ENCODE measurements around the gene PAGE1. TPM values are rescaled to one million over a fixed set of nuclear protein-coding genes. Genes with fewer than 3 reads are reported as not detected.

PAGE1 gene
- total RNA-seq, 1 experiment from 2014 or later = not detected

GRCh38 chrX:49656533-49656932 lies 39.3 kb downstream of the PAGE1 start:
- TF ChIP-seq CEBPB (IDR thresholded peaks at IDR 0.05; ENCODE audit: low read depth) (no peak), POLR2A (IDR thresholded peaks at IDR 0.05; ENCODE audit: borderline replicate concordance, extremely low read depth, insufficient read depth, insufficient read length) (no peak), EGR1 (IDR thresholded peaks at IDR 0.05; ENCODE audit: low read depth) (no peak), YY1 (IDR thresholded peaks at IDR 0.05; ENCODE audit: extremely low read depth, insufficient replicate concordance, low read depth, low read length) (no peak), ZBTB33 (IDR thresholded peaks at IDR 0.05; ENCODE audit: extremely low read depth, insufficient replicate concordance, low read length) (no peak), JUND (IDR thresholded peaks at IDR 0.05) (no peak), REST (IDR thresholded peaks at IDR 0.05; ENCODE audit: low read depth) (no peak), EZH2phosphoT487 (IDR thresholded peaks at IDR 0.05; ENCODE audit: borderline replicate concordance) (no peak), SIN3A (IDR thresholded peaks at IDR 0.05; ENCODE audit: low read depth) (no peak), ATF3 (IDR thresholded peaks at IDR 0.05) (no peak), RAD21 (IDR thresholded peaks at IDR 0.05; ENCODE audit: low read depth) (no peak), FOSL1 (IDR thresholded peaks at IDR 0.05; ENCODE audit: low read depth) (no peak), MAX (IDR thresholded peaks at IDR 0.05) (no peak), CTCF (IDR thresholded peaks at IDR 0.05 in 2 of 3, conservative IDR thresholded peaks at IDR 0.05 in 1 of 3; ENCODE audit: borderline replicate concordance in 1 of 3, insufficient read depth in 1 of 3, low read depth in 2 of 3, low read length in 2 of 3) (no peak)
- DNase-seq (ENCODE audit: low read depth, low spot score) (no peak), ATAC-seq (no peak)
- Histone ChIP-seq H3K4me3 (replicated peaks in 1 of 2; ENCODE audit: low read depth in 1 of 2, low read length in 2 of 2) (no peak overlapping the region), H3K9me2 (ENCODE audit: insufficient read depth) (no peaks in the 10 kb centered on the region), H3K9me3 (ENCODE audit: control insufficient read depth in 1 of 2, insufficient read depth in 1 of 2, low read depth in 1 of 2, low read length in 2 of 2) (no peaks in the 10 kb centered on the region), H3K79me2 (ENCODE audit: insufficient read depth, low read length) (no peaks in the 10 kb centered on the region), H2AFZ (ENCODE audit: low read depth, low read length, poor library complexity, severe bottlenecking) (no peak overlapping the region), H3K4me1 (ENCODE audit: control insufficient read depth in 1 of 2, insufficient read depth in 2 of 2, low read length in 2 of 2) (no peaks in the 10 kb centered on the region), H3K36me3 (ENCODE audit: control insufficient read depth in 1 of 2, insufficient read depth in 2 of 2, low read length in 2 of 2) (no peaks in the 10 kb centered on the region), H3K9ac (ENCODE audit: low read length) (no peak overlapping the region), H3K27ac (ENCODE audit: low read depth, low read length) (no peak overlapping the region), H3K4me2 (ENCODE audit: low read length) (no peak overlapping the region), H3K27me3 (ENCODE audit: insufficient read depth, low read length) (peaks cover 11% of the 10 kb centered on the region), H4K20me1 (ENCODE audit: insufficient read depth) (no peaks in the 10 kb centered on the region)
- CTCF ChIA-PET = no interaction called here
- no TSS peak for BruUV-seq (replicated peaks)
- RAD21 ChIA-PET (ENCODE audit: low non-redundant PET in 1 of 2, low total read pairs in 2 of 2, uncharacterized antibody in 2 of 2, unreplicated experiment in 2 of 2) = no interaction called here
- POLR2A ChIA-PET = no interaction called here
- intact Hi-C loops (cut with micrococcal nuclease) = no loop called here

Data from HCT116 (cell line).